Neural cell (in vitro differentiated cells): Measurements from ENCODE around the gene TEX19. TPM values are rescaled to one million over a fixed set of nuclear protein-coding genes. Genes with fewer than 3 reads are reported as not detected.

Experiments used
- H2AFZ ChIP-seq: fragments of 200-600, 300-800 bp; sonication (generic), shearing (Covaris generic); 2 replicates; pipeline ENCODE4 v1.6.0; 2014; ENCODE audit warnings: low read depth, mild to moderate bottlenecking, antibody characterized with exemption, low read length, moderate library complexity
- H3F3A ChIP-seq: fragments of 200-600 bp; shearing (Covaris generic); 2 replicates; pipeline ENCODE4 v1.6.1; 2016; ENCODE audit warnings: mild to moderate bottlenecking, moderate library complexity, mixed read lengths, antibody characterized with exemption, low read length; ENCODE audit not compliant: insufficient read depth, poor library complexity, severe bottlenecking
- H3K27ac ChIP-seq: fragments of 200-600, 300-800 bp; sonication (generic), shearing (Covaris generic); 2 replicates; pipeline ENCODE4 v1.5.1; 2014; ENCODE audit warnings: mild to moderate bottlenecking, low read length, moderate library complexity
- H3K27me3 ChIP-seq: fragments of 300-800, 200-600 bp; sonication (generic), shearing (Covaris generic); 2 replicates; pipeline ENCODE4 v1.6.0; 2014; ENCODE audit warnings: mild to moderate bottlenecking, low read depth, low read length, moderate library complexity; ENCODE audit not compliant: insufficient read depth
- H3K36me3 ChIP-seq: fragments of 300-800, 200-600 bp; sonication (generic), shearing (Covaris generic); 2 replicates; pipeline ENCODE4 v1.5.1; 2014; ENCODE audit warnings: mild to moderate bottlenecking, antibody characterized with exemption, low read length, moderate library complexity; ENCODE audit not compliant: insufficient read depth
- H3K4me2 ChIP-seq: fragments of 300-800, 200-600 bp; sonication (generic), shearing (Covaris generic); 2 replicates; pipeline ENCODE4 v1.6.0; 2014; ENCODE audit warnings: mild to moderate bottlenecking, low read length
- H3K4me3 ChIP-seq: fragments of 300-800, 200-600 bp; sonication (generic), shearing (Covaris generic); 2 replicates; pipeline ENCODE4 v1.5.1; 2014; ENCODE audit warnings: mild to moderate bottlenecking, low read length, moderate library complexity
- H3K79me2 ChIP-seq: fragments of 200-600 bp; shearing (Covaris generic); replicated peaks from 2 replicates; pipeline ENCODE4 v1.6.0; 2014; ENCODE audit warnings: mild to moderate bottlenecking, low read length, moderate library complexity; ENCODE audit not compliant: insufficient read depth
- H3K9ac ChIP-seq: fragments of 300-800, 200-600 bp; sonication (generic), shearing (Covaris generic); 2 replicates; pipeline ENCODE4 v1.6.1; 2016; ENCODE audit warnings: mild to moderate bottlenecking, low read length, mixed read lengths
- H3K9me2 ChIP-seq: fragments of 200-600 bp; shearing (Covaris generic); 2 replicates; pipeline ENCODE4 v1.6.1; 2016; ENCODE audit warnings: mild to moderate bottlenecking, low read length, mixed read lengths; ENCODE audit not compliant: insufficient read depth
- H3K9me3 ChIP-seq: fragments of 200-600, 300-800 bp; sonication (generic), shearing (Covaris generic); 2 replicates; pipeline ENCODE4 v1.6.1; 2016; ENCODE audit warnings: mild to moderate bottlenecking, mixed run types, low read length, moderate library complexity, mixed read lengths
- H4K20me1 ChIP-seq: fragments of 200-600 bp; shearing (Covaris generic); 2 replicates; pipeline ENCODE4 v1.6.1; 2016; ENCODE audit warnings: mild to moderate bottlenecking, mixed run types; ENCODE audit not compliant: insufficient read depth
- CTCF ChIP-seq: fragments of 450-650 bp; IDR thresholded peaks from 2 replicates; pipeline ENCODE4 v1.5.1; 2014; ENCODE audit warnings: antibody characterized with exemption, mild to moderate bottlenecking, moderate library complexity; ENCODE audit not compliant: poor library complexity, severe bottlenecking
- EP300 ChIP-seq: fragments of 450-650 bp; conservative IDR thresholded peaks from 2 replicates; pipeline ENCODE4 v1.6.1; 2014; ENCODE audit warnings: antibody characterized with exemption, mild to moderate bottlenecking, moderate library complexity; ENCODE audit not compliant: poor library complexity, severe bottlenecking
- EZH2 ChIP-seq: fragments of 200-600, 300-800 bp; shearing (Covaris generic), sonication (generic); IDR thresholded peaks from 2 replicates; pipeline ENCODE4 v1.6.1; 2014; ENCODE audit warnings: antibody characterized with exemption, low read length, borderline replicate concordance, mild to moderate bottlenecking; ENCODE audit not compliant: insufficient read depth, poor library complexity, severe bottlenecking
- MXI1 ChIP-seq: fragments of 450-650 bp; conservative IDR thresholded peaks from 2 replicates; pipeline ENCODE4 v1.6.1; 2014; ENCODE audit warnings: antibody characterized with exemption, mild to moderate bottlenecking; ENCODE audit not compliant: poor library complexity, severe bottlenecking
- POLR2AphosphoS5 ChIP-seq: IDR thresholded peaks from 2 replicates; pipeline ENCODE4 v1.6.1; 2012
- RAD21 ChIP-seq: fragments of 450-650 bp; conservative IDR thresholded peaks from 2 replicates; pipeline ENCODE4 v1.6.1; 2014; ENCODE audit warnings: antibody characterized with exemption, mild to moderate bottlenecking, moderate library complexity
- REST ChIP-seq: IDR thresholded peaks from 2 replicates; pipeline ENCODE4 v1.6.1; 2012; ENCODE audit warnings: borderline replicate concordance
- SMC3 ChIP-seq: fragments of 450-650 bp; conservative IDR thresholded peaks from 2 replicates; pipeline ENCODE4 v1.6.1; 2014; ENCODE audit warnings: antibody characterized with exemption, mild to moderate bottlenecking, moderate library complexity; ENCODE audit not compliant: poor library complexity
- TAF1 ChIP-seq: IDR thresholded peaks from 2 replicates; pipeline ENCODE4 v1.6.1; 2012; ENCODE audit warnings: low read depth
- polyA plus RNA-seq: library from polyadenylated mRNA; depleted of rRNA; stranded (reverse); fragments of >200 nt; gene quantifications from 2 replicates; pipeline ENCODE4 v1.2.3, GENCODE V29; 2014

Gene TEX19
- polyA plus RNA-seq, 1 donor from 2014 or later = not detected

GRCh38 chr17:82392209-82392920 is 33.3 kb downstream of the TEX19 start:
- H3K9ac ChIP-seq = no peak overlapping the region
- H3K27me3 ChIP-seq = no peaks in the 10 kb centered on the region
- H4K20me1 ChIP-seq = no peaks in the 10 kb centered on the region
- H3K27ac ChIP-seq = no peak overlapping the region
- H3K79me2 ChIP-seq = no peaks in the 10 kb centered on the region
- H3K4me3 ChIP-seq = no peak overlapping the region
- no peaks in the 10 kb centered on the region for H3K36me3 ChIP-seq
- no peaks in the 10 kb centered on the region for H3K9me2 ChIP-seq
- no peaks in the 10 kb centered on the region for H3F3A ChIP-seq
- no peak overlapping the region for H3K4me2 ChIP-seq
- no peak for TF ChIP-seq TAF1
- TF ChIP-seq POLR2AphosphoS5 = no peak
- no peak for TF ChIP-seq EP300
- TF ChIP-seq RAD21 = no peak
- no peak for TF ChIP-seq MXI1
- no peak for TF ChIP-seq SMC3
- TF ChIP-seq REST = no peak
- no peak for TF ChIP-seq EZH2
- no peak for TF ChIP-seq CTCF
- H3K9me3 ChIP-seq = no peaks in the 10 kb centered on the region
- no peak overlapping the region for H2AFZ ChIP-seq

- Histone ChIP-seq H4K20me1 (no peaks in the 10 kb centered on the region), H3K27ac (no peak overlapping the region), H2AFZ (no peak overlapping the region), H3F3A (no peaks in the 10 kb centered on the region), H3K9ac (no peak overlapping the region), H3K79me2 (no peaks in the 10 kb centered on the region), H3K9me3 (no peaks in the 10 kb centered on the region), H3K27me3 (no peaks in the 10 kb centered on the region), H3K9me2 (no peaks in the 10 kb centered on the region), H3K36me3 (no peaks in the 10 kb centered on the region), H3K4me2 (no peak overlapping the region), H3K4me3 (no peak overlapping the region)
- TF ChIP-seq SMC3 = no peak
- no peak for TF ChIP-seq RAD21
- no peak for TF ChIP-seq REST
- TF ChIP-seq EZH2 = no peak
- no peak for TF ChIP-seq EP300
- TF ChIP-seq MXI1 = no peak
- TF ChIP-seq TAF1 = no peak
Observed at GRCh38 chr17:82392941-82393340, 33.9 kb downstream of the TEX19 start.
